ENCODE measurements around the gene GATA2.

The GATA2 gene

GRCh38 chr3:128498901-128499530 lies 6.0 kb upstream of the GATA2 start:
- Histone ChIP-seq H3K27me3 (ENCODE audit: control insufficient read depth, insufficient read depth, low read length) (peaks cover 47% of the 10 kb centered on the region), H3K36me3 (ENCODE audit: control insufficient read depth, insufficient read depth, low read length) (no peaks in the 10 kb centered on the region), H3K4me1 (ENCODE audit: control insufficient read depth, insufficient read depth, low read length) (peaks cover 4% of the 10 kb centered on the region), H3K9me3 (ENCODE audit: control insufficient read depth, insufficient read depth, low read length) (no peaks in the 10 kb centered on the region), H3K4me3 (ENCODE audit: low read depth, low read length) (no peak overlapping the region), H3K9ac (ENCODE audit: low read depth, low read length) (no peak overlapping the region)

GRCh38 chr3:128498127-128498626 lies 5.2 kb upstream of the GATA2 start:
- no peak overlapping the region for H3K4me3 ChIP-seq (ENCODE audit: low read depth, low read length)
- H3K4me1 ChIP-seq (ENCODE audit: control insufficient read depth, insufficient read depth, low read length) = peaks cover 4% of the 10 kb centered on the region
- peaks cover 55% of the 10 kb centered on the region for H3K27me3 ChIP-seq (ENCODE audit: control insufficient read depth, insufficient read depth, low read length)
- no peaks in the 10 kb centered on the region for H3K9me3 ChIP-seq (ENCODE audit: control insufficient read depth, insufficient read depth, low read length)
- no peak overlapping the region for H3K9ac ChIP-seq (ENCODE audit: low read depth, low read length)
- no peaks in the 10 kb centered on the region for H3K36me3 ChIP-seq (ENCODE audit: control insufficient read depth, insufficient read depth, low read length)

DNA sequence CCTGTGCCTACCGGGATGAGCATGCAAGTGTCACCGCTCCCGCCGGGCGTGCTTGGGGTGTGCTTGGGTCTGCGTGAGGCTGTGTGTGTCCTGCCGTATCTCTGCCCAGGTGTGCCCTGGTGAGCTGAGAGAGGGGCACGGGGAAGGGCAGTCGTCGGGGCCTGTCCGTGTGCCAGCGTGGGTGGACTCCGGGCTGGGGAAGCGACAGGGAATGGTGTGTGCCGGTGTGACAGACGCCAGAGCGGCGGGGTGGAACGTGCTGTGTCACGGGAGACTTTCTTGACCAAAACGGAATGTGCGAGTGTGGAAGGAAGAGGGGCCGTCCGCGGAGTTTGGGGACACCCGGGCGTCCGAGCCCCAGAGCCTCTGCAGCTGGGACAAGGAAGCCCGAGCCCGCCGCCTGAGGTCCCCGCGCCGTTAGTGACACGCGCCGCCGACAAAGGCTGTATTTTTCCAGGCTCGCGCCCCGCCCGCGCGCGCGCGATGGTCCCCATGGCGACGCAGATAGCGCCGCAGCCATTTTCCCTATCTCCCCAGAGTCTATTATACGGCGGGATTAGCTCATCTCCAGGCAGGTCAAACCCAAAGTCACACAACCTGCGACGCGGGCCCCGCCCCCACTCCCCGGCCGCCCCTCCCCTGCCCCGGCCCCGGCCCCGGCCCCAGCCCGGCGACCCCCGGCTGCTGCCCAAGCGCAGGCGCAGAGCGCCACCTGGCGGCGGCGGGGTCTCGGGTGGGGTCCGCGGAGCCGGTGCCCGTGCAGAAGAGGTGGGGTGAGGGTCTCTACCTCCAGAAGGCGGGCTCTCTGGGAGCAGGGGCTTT lies 4.5 kb upstream of the GATA2 start:
- H3K9ac ChIP-seq (ENCODE audit: low read depth, low read length) = no peak overlapping the region

DNA sequence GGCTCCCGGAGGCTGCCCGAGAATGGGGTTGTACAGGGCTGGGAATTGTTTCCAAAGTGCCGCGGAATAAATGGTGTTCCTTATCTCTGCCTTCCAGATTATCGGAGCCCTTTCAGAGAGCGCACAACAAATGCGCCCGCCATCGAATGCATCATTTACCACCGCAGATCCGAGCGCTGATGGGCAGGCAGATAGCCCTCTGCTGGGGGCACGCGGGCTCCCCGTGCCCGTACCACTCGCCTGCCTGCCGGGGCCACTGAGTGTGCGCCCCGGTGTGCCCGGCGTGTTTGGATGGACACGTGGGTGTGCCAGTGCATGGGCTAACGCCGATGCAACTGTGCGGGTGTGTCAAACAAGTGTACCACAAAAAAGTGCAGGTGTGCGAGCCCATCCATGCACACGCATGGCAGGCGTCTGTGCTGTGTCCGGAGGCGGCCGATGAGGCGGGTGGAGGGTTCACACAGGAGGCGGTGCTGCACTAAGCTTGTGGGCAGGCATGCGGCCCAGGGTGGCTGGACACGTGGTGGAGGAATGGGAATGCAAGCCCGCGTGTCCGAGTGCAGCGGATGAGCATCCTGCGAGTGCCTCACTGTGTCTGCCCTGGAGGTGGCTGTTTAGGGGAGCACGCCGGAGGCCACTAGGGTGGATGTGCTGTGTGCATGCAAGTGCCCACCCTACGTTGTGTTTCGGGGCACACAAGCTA lies 3.8 kb upstream of the GATA2 start:
- H3K36me3 ChIP-seq (ENCODE audit: control insufficient read depth, insufficient read depth, low read length) = no peaks in the 10 kb centered on the region
- H3K27me3 ChIP-seq (ENCODE audit: control insufficient read depth, insufficient read depth, low read length) = peaks cover 69% of the 10 kb centered on the region
- H3K9ac ChIP-seq (ENCODE audit: low read depth, low read length) = no peak overlapping the region
- no peaks in the 10 kb centered on the region for H3K9me3 ChIP-seq (ENCODE audit: control insufficient read depth, insufficient read depth, low read length)
- peaks cover 4% of the 10 kb centered on the region for H3K4me1 ChIP-seq (ENCODE audit: control insufficient read depth, insufficient read depth, low read length)
- H3K4me3 ChIP-seq (ENCODE audit: low read depth, low read length) = peak overlapping the region; percentile 67

More for the DNA sequence above, 4.5 kb upstream of the GATA2 start:
- peaks cover 61% of the 10 kb centered on the region for H3K27me3 ChIP-seq (ENCODE audit: control insufficient read depth, insufficient read depth, low read length)
- peak overlapping the region; percentile 67 for H3K4me3 ChIP-seq (ENCODE audit: low read depth, low read length)
- peaks cover 4% of the 10 kb centered on the region for H3K4me1 ChIP-seq (ENCODE audit: control insufficient read depth, insufficient read depth, low read length)
- H3K36me3 ChIP-seq (ENCODE audit: control insufficient read depth, insufficient read depth, low read length) = no peaks in the 10 kb centered on the region
- H3K9me3 ChIP-seq (ENCODE audit: control insufficient read depth, insufficient read depth, low read length) = no peaks in the 10 kb centered on the region

GRCh38 chr3:128496019-128496601 lies 3.1 kb upstream of the GATA2 start:
- peak overlapping the region; percentile 18 for H3K4me3 ChIP-seq (ENCODE audit: low read depth, low read length)
- H3K9ac ChIP-seq (ENCODE audit: low read depth, low read length) = no peak overlapping the region
- H3K4me1 ChIP-seq (ENCODE audit: control insufficient read depth, insufficient read depth, low read length) = peaks cover 6% of the 10 kb centered on the region
- H3K9me3 ChIP-seq (ENCODE audit: control insufficient read depth, insufficient read depth, low read length) = no peaks in the 10 kb centered on the region
- H3K27me3 ChIP-seq (ENCODE audit: control insufficient read depth, insufficient read depth, low read length) = peaks cover 75% of the 10 kb centered on the region
- no peaks in the 10 kb centered on the region for H3K36me3 ChIP-seq (ENCODE audit: control insufficient read depth, insufficient read depth, low read length)

DNA sequence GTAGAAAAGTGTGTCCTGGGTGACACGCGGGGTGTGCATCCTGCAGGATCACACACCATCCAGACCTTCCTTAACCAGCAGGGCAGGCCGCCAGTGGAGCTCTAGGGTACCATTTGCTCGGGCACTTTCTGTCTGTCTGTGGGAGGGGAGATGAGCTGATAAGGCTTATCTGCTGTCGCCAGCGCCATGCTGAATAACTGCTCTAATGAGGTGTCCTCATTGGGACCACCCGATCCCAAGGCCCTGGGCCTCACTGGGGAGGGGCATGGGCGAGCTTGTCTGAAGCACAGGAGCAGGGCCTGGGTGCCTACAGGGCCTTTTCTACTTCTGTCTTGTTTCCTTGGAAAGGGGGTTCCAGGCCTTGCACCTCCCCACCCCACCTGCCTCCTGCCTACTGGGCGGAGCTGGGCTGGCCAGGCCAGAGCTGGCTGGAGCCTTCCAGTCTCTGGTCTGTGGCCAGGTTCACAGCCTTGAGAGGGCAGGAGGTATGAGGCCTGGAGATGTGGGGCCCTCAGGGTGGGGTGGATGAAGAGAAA lies 2.5 kb upstream of the GATA2 start:
- peaks cover 8% of the 10 kb centered on the region for H3K4me1 ChIP-seq (ENCODE audit: control insufficient read depth, insufficient read depth, low read length)
- no peaks in the 10 kb centered on the region for H3K36me3 ChIP-seq (ENCODE audit: control insufficient read depth, insufficient read depth, low read length)
- H3K9me3 ChIP-seq (ENCODE audit: control insufficient read depth, insufficient read depth, low read length) = no peaks in the 10 kb centered on the region
- no peak overlapping the region for H3K9ac ChIP-seq (ENCODE audit: low read depth, low read length)
- H3K4me3 ChIP-seq (ENCODE audit: low read depth, low read length) = peak overlapping the region; percentile 18
- H3K27me3 ChIP-seq (ENCODE audit: control insufficient read depth, insufficient read depth, low read length) = peaks cover 81% of the 10 kb centered on the region

GRCh38 chr3:128494367-128494650 lies 1.3 kb upstream of the GATA2 start:
- H3K4me3 ChIP-seq (ENCODE audit: low read depth, low read length) = peak overlapping the region; percentile 6
- H3K4me1 ChIP-seq (ENCODE audit: control insufficient read depth, insufficient read depth, low read length) = peaks cover 10% of the 10 kb centered on the region
- no peaks in the 10 kb centered on the region for H3K36me3 ChIP-seq (ENCODE audit: control insufficient read depth, insufficient read depth, low read length)
- peaks cover 93% of the 10 kb centered on the region for H3K27me3 ChIP-seq (ENCODE audit: control insufficient read depth, insufficient read depth, low read length)
- no peak overlapping the region for H3K9ac ChIP-seq (ENCODE audit: low read depth, low read length)
- H3K9me3 ChIP-seq (ENCODE audit: control insufficient read depth, insufficient read depth, low read length) = no peaks in the 10 kb centered on the region

GRCh38 chr3:128493570-128494366 lies 767 bp upstream of the GATA2 start:
- H3K9ac ChIP-seq (ENCODE audit: low read depth, low read length) = no peak overlapping the region
- H3K4me3 ChIP-seq (ENCODE audit: low read depth, low read length) = peak overlapping the region; percentile 6
- H3K4me1 ChIP-seq (ENCODE audit: control insufficient read depth, insufficient read depth, low read length) = peaks cover 10% of the 10 kb centered on the region
- H3K27me3 ChIP-seq (ENCODE audit: control insufficient read depth, insufficient read depth, low read length) = peaks cover 93% of the 10 kb centered on the region
- H3K36me3 ChIP-seq (ENCODE audit: control insufficient read depth, insufficient read depth, low read length) = no peaks in the 10 kb centered on the region
- no peaks in the 10 kb centered on the region for H3K9me3 ChIP-seq (ENCODE audit: control insufficient read depth, insufficient read depth, low read length)

- H3K9me3 ChIP-seq (ENCODE audit: control insufficient read depth, insufficient read depth, low read length) = no peaks in the 10 kb centered on the region
- no peaks in the 10 kb centered on the region for H3K36me3 ChIP-seq (ENCODE audit: control insufficient read depth, insufficient read depth, low read length)
- H3K27me3 ChIP-seq (ENCODE audit: control insufficient read depth, insufficient read depth, low read length) = peaks cover 95% of the 10 kb centered on the region
- peak overlapping the region; percentile 35 for H3K4me3 ChIP-seq (ENCODE audit: low read depth, low read length)
- peaks cover 8% of the 10 kb centered on the region for H3K4me1 ChIP-seq (ENCODE audit: control insufficient read depth, insufficient read depth, low read length)
- H3K9ac ChIP-seq (ENCODE audit: low read depth, low read length) = no peak overlapping the region
Observed at GRCh38 chr3:128491941-128492670, 895 bp downstream of the GATA2 start.

DNA sequence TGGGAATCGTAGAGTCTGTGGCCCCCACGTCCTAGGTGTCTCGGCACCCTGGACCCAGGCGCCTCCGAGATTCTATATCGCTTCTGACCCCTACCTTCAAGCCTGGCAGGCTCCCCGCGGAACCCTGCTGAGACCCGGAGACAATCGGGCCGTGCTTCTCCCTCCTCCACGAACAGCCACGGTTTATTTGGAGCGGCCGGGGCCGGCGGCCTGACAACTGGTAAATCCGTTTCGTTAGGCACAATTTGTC lies 1.4 kb downstream of the GATA2 start:
- peak overlapping the region; percentile 35 for H3K4me3 ChIP-seq (ENCODE audit: low read depth, low read length)
- no peaks in the 10 kb centered on the region for H3K9me3 ChIP-seq (ENCODE audit: control insufficient read depth, insufficient read depth, low read length)
- peaks cover 7% of the 10 kb centered on the region for H3K4me1 ChIP-seq (ENCODE audit: control insufficient read depth, insufficient read depth, low read length)
- H3K36me3 ChIP-seq (ENCODE audit: control insufficient read depth, insufficient read depth, low read length) = no peaks in the 10 kb centered on the region
- peaks cover 95% of the 10 kb centered on the region for H3K27me3 ChIP-seq (ENCODE audit: control insufficient read depth, insufficient read depth, low read length)
- no peak overlapping the region for H3K9ac ChIP-seq (ENCODE audit: low read depth, low read length)

Data from iPS-15b (cell line).